SK-N-SH treated with all-trans-retinoic acid at 6 μM for 48 hours (cell line): ENCODE measurements around the gene HYAL3.

ENCODE experiments used
- OSR1 ChIP-seq: fragments of 250-450 bp; sonication (Bioruptor Pico); IDR thresholded peaks from 2 replicates; pipeline ENCODE4 v1.8.0; 2022; ENCODE audit warnings: moderate library complexity, mild to moderate bottlenecking, inconsistent platforms
- SNAI2 ChIP-seq: fragments of 250-450 bp; sonication (Bioruptor Pico); IDR thresholded peaks from 2 replicates; pipeline ENCODE4 v1.5.0; 2020; ENCODE audit warnings: mild to moderate bottlenecking, moderate library complexity
- ZFP30 ChIP-seq: fragments of 450-650 bp; formaldehyde crosslinking; IDR thresholded peaks from 2 replicates; pipeline ENCODE4 v1.5.0; 2022; ENCODE audit warnings: mild to moderate bottlenecking, moderate library complexity
- ZNF565 ChIP-seq: fragments of 450-650 bp; formaldehyde crosslinking; conservative IDR thresholded peaks from 2 replicates; pipeline ENCODE4 v1.5.0; 2020; ENCODE audit warnings: low read depth, mild to moderate bottlenecking, moderate library complexity
- TF ChIP-seq, protein P1 (sequence below): fragments of 250-450 bp; sonication (Bioruptor Pico); IDR thresholded peaks from 2 replicates; pipeline ENCODE4 v1.8.0; 2021; ENCODE audit warnings: low read depth, mild to moderate bottlenecking, moderate library complexity, borderline replicate concordance

DNA sequence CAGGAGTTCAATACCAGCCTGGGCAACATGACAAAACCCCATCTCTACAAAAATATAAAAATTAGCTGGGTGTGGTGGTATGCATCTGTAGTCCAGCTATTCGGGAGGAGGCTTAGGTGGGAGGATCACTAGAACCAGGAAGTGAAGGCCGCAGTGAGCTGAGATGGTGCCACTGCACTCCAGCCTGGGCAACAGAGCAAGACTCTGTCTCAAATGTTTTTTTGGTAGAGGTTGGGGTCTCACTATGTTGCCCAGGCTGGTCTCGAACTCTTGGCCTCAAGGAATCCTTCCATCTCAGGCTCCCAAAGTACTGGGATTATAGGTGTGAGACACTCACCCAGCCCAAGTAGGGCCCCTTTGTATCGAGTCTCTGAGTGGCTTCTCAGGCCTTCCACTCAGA is 5.1 kb downstream of the HYAL3 start:
- no peak for TF ChIP-seq SNAI2 (CRISPR knock-in tag)
- TF ChIP-seq, protein P1, sequence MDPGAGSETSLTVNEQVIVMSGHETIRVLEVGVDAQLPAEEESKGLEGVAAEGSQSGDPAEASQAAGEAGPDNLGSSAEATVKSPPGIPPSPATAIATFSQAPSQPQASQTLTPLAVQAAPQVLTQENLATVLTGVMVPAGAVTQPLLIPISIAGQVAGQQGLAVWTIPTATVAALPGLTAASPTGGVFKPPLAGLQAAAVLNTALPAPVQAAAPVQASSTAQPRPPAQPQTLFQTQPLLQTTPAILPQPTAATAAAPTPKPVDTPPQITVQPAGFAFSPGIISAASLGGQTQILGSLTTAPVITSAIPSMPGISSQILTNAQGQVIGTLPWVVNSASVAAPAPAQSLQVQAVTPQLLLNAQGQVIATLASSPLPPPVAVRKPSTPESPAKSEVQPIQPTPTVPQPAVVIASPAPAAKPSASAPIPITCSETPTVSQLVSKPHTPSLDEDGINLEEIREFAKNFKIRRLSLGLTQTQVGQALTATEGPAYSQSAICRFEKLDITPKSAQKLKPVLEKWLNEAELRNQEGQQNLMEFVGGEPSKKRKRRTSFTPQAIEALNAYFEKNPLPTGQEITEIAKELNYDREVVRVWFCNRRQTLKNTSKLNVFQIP (CRISPR knock-in tag) = no peak
- no peak for TF ChIP-seq ZNF565
- no peak for TF ChIP-seq ZFP30 (CRISPR knock-in tag)
- no peak for TF ChIP-seq OSR1 (CRISPR knock-in tag)
